ENCODE data around the gene YWHAH.
"Not testable (repeated sequence)": the region's sequence is repeated elsewhere in the genome, so short reads cannot be mapped to it uniquely, and the experiment has no call there.

YWHAH gene

DNA sequence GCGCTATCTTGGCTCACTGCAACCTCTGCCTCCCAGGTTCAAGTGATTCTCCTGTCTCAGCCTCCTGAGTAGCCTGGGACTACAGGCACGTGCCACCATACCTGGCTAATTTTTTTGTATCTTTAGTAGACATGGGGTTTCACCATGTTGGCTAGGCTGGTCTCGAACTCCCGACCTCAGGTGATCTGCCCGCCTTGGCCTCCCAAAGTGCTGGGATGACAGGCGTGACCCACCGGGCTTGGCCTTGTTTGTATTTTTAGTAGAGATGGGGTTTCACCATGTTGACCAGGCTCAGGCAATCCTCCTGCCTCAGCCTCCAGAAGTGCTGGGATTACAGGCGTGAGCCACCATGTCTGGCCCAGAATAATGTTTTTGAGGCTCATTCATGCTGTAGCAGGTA is 37.6 kb downstream of the YWHAH start:
- DNase-seq (ENCODE audit: low read depth): not testable (repeated sequence)

- no peak for DNase-seq (ENCODE audit: low read depth)
These were observed 39.7 kb downstream of the YWHAH start for GRCh38 chr22:31983911-31984656.

- no peak for DNase-seq (ENCODE audit: low read depth)
These were observed 42.9 kb downstream of the YWHAH start for GRCh38 chr22:31987218-31987617.

DNA sequence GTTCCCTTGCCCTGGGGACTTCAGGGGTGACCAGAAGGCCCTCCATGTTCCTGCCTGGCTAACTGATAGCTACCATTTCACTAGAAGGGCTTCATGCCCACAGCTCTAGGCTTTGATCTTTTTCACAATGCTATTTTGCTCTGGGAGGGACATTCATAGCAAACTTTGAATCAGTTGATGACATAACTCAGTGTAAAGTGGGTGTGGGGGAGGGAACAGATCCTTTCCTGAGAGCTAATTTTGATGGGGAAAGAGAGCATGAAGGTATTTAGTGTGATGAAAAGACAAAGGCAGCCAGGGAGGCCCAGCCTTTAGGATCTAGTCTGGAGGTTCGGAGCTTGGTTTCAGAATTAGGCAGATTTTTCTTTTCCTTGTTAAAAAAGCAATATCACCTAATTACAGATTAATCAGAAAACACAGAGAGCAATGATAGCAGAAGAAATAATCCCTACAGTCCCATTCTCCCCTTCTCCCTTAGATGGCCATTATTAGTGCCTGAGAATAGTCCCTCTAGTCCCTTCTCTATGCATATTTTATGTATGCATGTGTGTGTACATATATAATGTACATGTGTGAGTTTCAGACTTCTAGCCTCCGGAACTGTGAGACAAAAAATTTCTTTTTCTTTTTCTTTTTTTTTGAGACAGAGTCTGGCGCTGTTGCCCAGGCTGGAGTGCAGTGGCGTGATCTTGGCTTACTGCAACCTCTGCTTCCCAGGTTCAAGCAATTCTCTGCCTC is 46.9 kb downstream of the YWHAH start:
- DNase-seq (ENCODE audit: low read depth): no peak

GRCh38 chr22:31995046-31995445 is 50.7 kb downstream of the YWHAH start:
- no peak for DNase-seq (ENCODE audit: low read depth)

DNA sequence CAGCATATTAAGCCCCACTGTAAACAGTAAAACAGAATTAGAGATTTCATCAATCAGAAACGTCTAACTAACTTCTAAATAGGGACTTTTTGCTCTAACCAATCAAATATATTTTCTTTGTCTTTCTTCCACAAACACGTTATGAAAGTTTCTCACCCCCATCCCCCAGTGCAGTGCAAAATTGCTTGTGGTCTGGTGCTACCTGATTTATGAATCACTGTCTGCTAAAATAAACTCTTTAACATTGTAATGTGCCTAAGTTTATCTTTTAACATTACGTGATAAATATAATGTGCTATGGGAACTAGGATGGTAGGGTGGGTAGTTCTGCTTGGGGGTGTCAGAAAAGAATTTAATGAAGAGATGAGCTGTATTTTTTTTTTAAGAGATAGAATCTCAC is 51.5 kb downstream of the YWHAH start:
- no peak for DNase-seq (ENCODE audit: low read depth)

DNA sequence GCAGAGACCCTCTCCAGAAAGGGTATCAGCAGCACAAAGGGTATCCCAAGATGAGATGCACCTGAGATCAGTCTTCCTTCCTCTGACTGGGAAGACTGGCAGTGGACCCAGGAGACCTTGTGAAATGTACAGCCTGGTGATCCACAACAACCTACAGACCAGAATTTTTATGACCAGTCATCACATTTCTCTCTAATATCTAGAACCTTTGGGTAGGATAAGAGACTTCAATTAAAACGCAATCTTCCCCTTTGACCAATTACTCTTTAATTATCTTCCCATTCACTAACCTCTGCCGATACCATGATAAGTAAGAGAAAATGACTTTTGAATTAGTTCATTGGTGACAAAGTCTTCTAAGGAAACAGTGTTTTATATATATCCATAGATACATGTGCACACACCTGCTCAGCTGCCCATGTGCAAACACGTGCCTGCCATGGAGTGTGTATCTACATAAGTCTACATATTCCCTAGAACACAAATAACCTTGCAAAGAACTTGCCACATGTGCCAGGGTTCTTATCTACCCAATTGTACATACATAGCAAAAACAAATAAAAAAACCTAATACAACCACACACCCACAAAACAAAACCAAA is 54.5 kb downstream of the YWHAH start:
- DNase-seq (ENCODE audit: low read depth): no peak

GRCh38 chr22:32000181-32000580 is 55.8 kb downstream of the YWHAH start:
- no peak for DNase-seq (ENCODE audit: low read depth)

DNA sequence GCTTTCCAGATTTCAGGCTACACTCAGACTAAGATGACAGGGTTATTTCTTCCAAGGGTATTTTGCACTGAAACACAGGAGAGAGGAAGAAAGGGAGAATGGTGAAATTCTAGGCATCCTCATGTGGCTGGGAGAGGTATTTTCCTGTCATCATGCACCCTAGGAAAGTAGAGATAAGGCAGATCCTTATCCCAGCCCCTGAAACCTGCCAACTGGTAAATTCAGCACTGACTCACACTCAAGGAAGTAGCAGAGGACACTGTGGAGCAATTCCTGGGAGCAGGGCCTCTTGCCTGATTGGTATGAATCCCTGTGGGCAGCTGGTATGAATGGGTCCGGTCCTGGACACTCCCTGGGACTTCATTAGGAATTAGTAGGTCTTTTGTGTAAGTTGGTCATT is 61.1 kb downstream of the YWHAH start:
- DNase-seq (ENCODE audit: low read depth): no peak

Measured in stimulated activated CD8-positive, alpha-beta memory T cell treated with anti-CD3 and anti-CD28 coated beads, Interleukin-12 subunit alpha, Interleukin-12 subunit beta, amount 100 ng/mL, for 1 hour (primary cell).